GM12878 (cell line): ENCODE data around the gene FOLR2. TPM values are rescaled to one million over a fixed set of nuclear protein-coding genes. Genes with fewer than 3 reads are reported as not detected.

Experiments used
- ATAC-seq: fragments of 200-7000 bp; cut with Tn5 transposase; 3 replicates; pipeline ENCODE4 v1.9.1; 2020; ENCODE audit warnings: mild to moderate bottlenecking, moderate library complexity
- BruUV-seq: library from RNA; stranded (reverse); fragments of 400-500 nt; replicated peaks from 2 replicates; lab custom pipeline; 2021; lab: Mats Ljungman, UMichigan
- CTCF ChIA-PET: fragments of 300-600 bp; sonication (Branson Sonifier 250); formaldehyde crosslinking; extraction: SDS; loops from one replicate; lab custom pipeline; 2021; ENCODE audit warnings: inconsistent platforms; lab: Yijun Ruan, JAX
- POLR2A ChIA-PET: fragments of 350-600 bp; formaldehyde crosslinking; extraction: SDS; loops from one replicate; lab custom pipeline; 2021; ENCODE audit warnings: inconsistent platforms; lab: Charles Lee
- RAD21 ChIA-PET: fragments of 300-600 bp; sonication (Branson Sonifier 250); formaldehyde crosslinking; loops from one replicate; lab custom pipeline; 2023; ENCODE audit warnings: antibody characterized with exemption; ENCODE audit not compliant: unreplicated experiment; lab: Charles Lee
- SMC1A ChIA-PET: fragments of 300-600 bp; sonication (Branson Sonifier 250); formaldehyde crosslinking; loops from one replicate; lab custom pipeline; 2023; ENCODE audit not compliant: unreplicated experiment, uncharacterized antibody; lab: Charles Lee
- DNase-seq: peaks from one replicate; pipeline ENCODE4 v3.0.0-alpha.2; 2011; ENCODE audit warnings: low read depth, low spot score
- FAIRE-seq: peaks from 3 replicates; lab custom pipeline; 2011; peaks lifted over from hg19 to GRCh38; lab: Jason Lieb, UNC
- H2AFZ ChIP-seq: 2 replicates; pipeline ENCODE4 v1.6.0; 2011; ENCODE audit warnings: low read depth, low read length, control low read depth; ENCODE audit not compliant: control insufficient read depth
- H3K27ac ChIP-seq: 2 replicates; pipeline ENCODE4 v1.5.1; 2011; ENCODE audit warnings: control low read depth; ENCODE audit not compliant: control insufficient read depth, insufficient read depth
- H3K27me3 ChIP-seq, 2 experiments: replicated peaks in 1 of 2; 2 replicates each; pipeline versions ENCODE4 v1.6.0 to v1.6.1; 2011; ENCODE audit warnings: low read length in 1 of 2; ENCODE audit not compliant: control insufficient read depth in 2 of 2, insufficient read depth in 2 of 2
- H3K36me3 ChIP-seq, 2 experiments: 2 replicates each; pipeline ENCODE4 v1.5.1; 2011; ENCODE audit warnings: low read length in 1 of 2; ENCODE audit not compliant: control insufficient read depth in 2 of 2, insufficient read depth in 2 of 2
- H3K4me1 ChIP-seq: 2 replicates; pipeline ENCODE4 v1.6.1; 2011; ENCODE audit warnings: mild to moderate bottlenecking, low read length, moderate library complexity, mixed read lengths; ENCODE audit not compliant: control insufficient read depth, insufficient read depth
- H3K4me2 ChIP-seq: 2 replicates; pipeline ENCODE4 v1.6.0; 2011; ENCODE audit warnings: control low read depth; ENCODE audit not compliant: control insufficient read depth, insufficient read depth
- H3K4me3 ChIP-seq: fragments of 200-600 bp; sonication (generic); 2 replicates; pipeline ENCODE4 v1.5.1; 2016
- H3K79me2 ChIP-seq: 2 replicates; pipeline ENCODE4 v1.6.0; 2011; ENCODE audit warnings: low read length; ENCODE audit not compliant: control insufficient read depth, insufficient read depth
- H3K9ac ChIP-seq: 2 replicates; pipeline ENCODE4 v1.8.0; 2011; ENCODE audit warnings: low read length, control low read depth, mixed read lengths; ENCODE audit not compliant: control insufficient read depth, insufficient read depth
- H3K9me3 ChIP-seq: replicated peaks from 3 replicates; pipeline ENCODE4 v1.5.1; 2011; ENCODE audit warnings: mild to moderate bottlenecking, low read length; ENCODE audit not compliant: control insufficient read depth, insufficient read depth
- H4K20me1 ChIP-seq: 2 replicates; pipeline ENCODE4 v1.6.0; 2011; ENCODE audit not compliant: control insufficient read depth, insufficient read depth
- CUX1 ChIP-seq: IDR thresholded peaks from 2 replicates; pipeline ENCODE4 v1.6.1; 2012; ENCODE audit warnings: improper control_type of control experiment, low read depth, low read length; ENCODE audit not compliant: insufficient replicate concordance
- NFXL1 ChIP-seq: fragments of 450-650 bp; IDR thresholded peaks from 2 replicates; pipeline ENCODE4 v1.6.1; 2017; ENCODE audit warnings: antibody characterized with exemption, mild to moderate bottlenecking, borderline replicate concordance
- POLR2A ChIP-seq: IDR thresholded peaks from 2 replicates; pipeline ENCODE4 v1.6.1; 2011; ENCODE audit warnings: low read depth, mild to moderate bottlenecking, low read length
- STAT1 ChIP-seq: fragments of 450-650 bp; conservative IDR thresholded peaks from 2 replicates; pipeline ENCODE4 v1.6.1; 2014; ENCODE audit warnings: antibody characterized with exemption, mild to moderate bottlenecking
- WGBS: methylation state at CpG from one replicate; pipeline ENCODE4 v1.1.6; 2016; ENCODE audit warnings: low lambda C conversion rate; ENCODE audit not compliant: insufficient replicate concordance, insufficient coverage; ENCODE audit errors: missing lambda C conversion rate; 5-methylcytosine and 5-hydroxymethylcytosine counted together
- in situ Hi-C: fragments of 300-500 bp; cut with MboI; formaldehyde crosslinking; loops from 9 replicates; pipeline ENCODE4 v1.14.3; 2018; ENCODE audit warnings: mixed read lengths
- intact Hi-C: fragments of 100-400 bp; cut with micrococcal nuclease; formaldehyde crosslinking; loops from one replicate; pipeline ENCODE4 v1.14.2; 2022; ENCODE audit not compliant: unreplicated experiment
- polyA plus RNA-seq, 11 experiments: library from polyadenylated mRNA; depleted of rRNA in 4 of 11; unstranded in 6 of 11; stranded (reverse) in 5 of 11; fragments of >200 nt; fragmentation: Nextera tagmentation in 4 of 11; fragmentation: Illumina TruSeq in 1 of 11; extraction: Ambion mirVana in 4 of 11; extraction: Trizol in 1 of 11; gene quantifications; 1 replicate in 1 of 11; 2 replicates in 10 of 11; pipeline versions ENCODE4 v1.2.1 to v1.2.3, GENCODE V29; 2011 to 2016; ENCODE audit warnings: inconsistent platforms in 2 of 11, missing spikeins in 2 of 11, low read depth in 1 of 11
- total RNA-seq, 4 experiments: library from RNA; depleted of rRNA in 3 of 4; stranded (reverse); fragments of >200 nt in 3 of 4; fragmentation: Illumina TruSeq in 1 of 4; extraction: Trizol in 1 of 4; gene quantifications; 2 replicates each; pipeline versions ENCODE4 v1.2.1 to v1.2.3, GENCODE V29; 2013 to 2021

Gene FOLR2
- total and polyA plus RNA-seq, 10 of the 15 experiments (the other 5 are each of a cell fraction or from before 2014, with no cell fraction given), result 0.10 to 11.1 (median 1.9) TPM

- RAD21 ChIA-PET, result interaction anchor here (0.6 kb wide), 1 partner anchor 16 kb away, joined by 4 read pairs; no protein-coding TSS in a partner anchor
- 96% methylated on average over 4 of the region's 4 CpGs for WGBS
- POLR2A ChIA-PET, result no interaction called here
- H2AFZ ChIP-seq, result no peak overlapping the region
- DNase-seq (no peak), FAIRE-seq (no peak), ATAC-seq (no peak)
- CTCF ChIA-PET, result no interaction called here
- H3K36me3 ChIP-seq, result peaks cover 15 to 25% of the 10 kb centered on the region in 2 experiments; a peak in 3 of 4 replicates
- no peaks in the 10 kb centered on the region for H3K9me3 ChIP-seq
- peaks cover 4% of the 10 kb centered on the region for H3K4me1 ChIP-seq
- no peak overlapping the region for H3K9ac ChIP-seq
- H3K27ac ChIP-seq, result no peak overlapping the region
- H3K4me2 ChIP-seq, result no peak overlapping the region
- no peaks in the 10 kb centered on the region; the same call in 1 of the 2 replicates for H4K20me1 ChIP-seq
- H3K27me3 ChIP-seq, result peaks cover 0 to 4% of the 10 kb centered on the region in 2 experiments; a peak in 2 of 4 replicates
- intact Hi-C loops (loop anchor here (5.0 kb wide), 1 partner anchor 177 kb away; no protein-coding TSS in a partner anchor), in situ Hi-C loops (no loop called here)
- no TSS peak for BruUV-seq
- H3K79me2 ChIP-seq, result no peaks in the 10 kb centered on the region
- SMC1A ChIA-PET, result no interaction called here
- no peak for TF ChIP-seq STAT1
- TF ChIP-seq NFXL1, result no peak
- 0 out of 2 replicates have a peak, but pooled peaks have one; percentile 8 for TF ChIP-seq POLR2A
- H3K4me3 ChIP-seq, result no peak overlapping the region
These were observed 18.3 kb downstream of the FOLR2 start for GRCh38 chr11:72234920-72235319.

- no peak overlapping the region for H3K4me3 ChIP-seq
- no peaks in the 10 kb centered on the region; the same call in 1 of the 2 replicates for H4K20me1 ChIP-seq
- FAIRE-seq (no peak), DNase-seq (no peak)
- in situ Hi-C loops (no loop called here), intact Hi-C loops (loop anchor here (5.0 kb wide), 1 partner anchor 177 kb away; no protein-coding TSS in a partner anchor)
- H3K4me2 ChIP-seq, result no peak overlapping the region
- H3K9me3 ChIP-seq, result no peaks in the 10 kb centered on the region
- WGBS, result 95% methylated on average over 16 of the region's 17 CpGs
- SMC1A ChIA-PET, result interaction anchor here (0.9 to 1.6 kb wide), 3 partner anchors 10 to 199 kb away, joined by 5 to 6 read pairs (median 6); partner anchors contain the start of genes CLPB and INPPL1
- H3K27ac ChIP-seq, result no peak overlapping the region
- RAD21 ChIA-PET, result interaction anchor here (0.9 to 2.0 kb wide), 4 partner anchors 12 to 206 kb away, joined by 3 to 6 read pairs (median 3); no protein-coding TSS in a partner anchor
- H3K36me3 ChIP-seq, result peaks cover 13 to 21% of the 10 kb centered on the region in 2 experiments; a peak in 3 of 4 replicates
- BruUV-seq, result no TSS peak
- TF ChIP-seq CUX1 (no peak), POLR2A (peak; percentile 20; the same call in 1 of the 2 replicates)
- TF ChIP-seq, all 136 proteins: peak for 1
- no peak overlapping the region for H3K9ac ChIP-seq
- H3K79me2 ChIP-seq, result no peaks in the 10 kb centered on the region
- H2AFZ ChIP-seq, result no peak overlapping the region
- POLR2A ChIA-PET, result interaction anchor here (0.6 to 1.1 kb wide), 2 partner anchors 12 to 120 kb away, joined by 3 to 4 read pairs; no protein-coding TSS in a partner anchor
- CTCF ChIA-PET, result interaction anchor here (0.8 to 1.9 kb wide), 4 partner anchors 12 to 199 kb away, joined by 3 to 6 read pairs (median 4); partner anchors contain the start of gene CLPB
- peaks cover 4% of the 10 kb centered on the region for H3K4me1 ChIP-seq
- ATAC-seq, result no peak
- peaks cover 2 to 7% of the 10 kb centered on the region in 2 experiments; a peak in 3 of 4 replicates for H3K27me3 ChIP-seq
These were observed 18.9 kb downstream of the FOLR2 start for GRCh38 chr11:72235351-72236057.
